Stimulated activated CD4-positive, alpha-beta T cell treated with anti-CD3 and anti-CD28 coated beads, TNF-alpha, amount 100 ng/mL, for 4 hours (primary cell): ENCODE results near the gene PPP1R12B.
"Not testable (repeated sequence)": the region's sequence is repeated elsewhere in the genome, so short reads cannot be mapped to it uniquely, and the experiment has no call there.

Experiments used
- DNase-seq, 3 experiments: peaks; one replicate each; pipeline ENCODE4 v3.0.0-alpha.2; 2020; ENCODE audit warnings: low read depth in 3 of 3

Gene PPP1R12B

GRCh38 chr1:202561726-202562443 is 213.4 kb downstream of the PPP1R12B start:
- no peak for DNase-seq

GRCh38 chr1:202562444-202563060 is 214.1 kb downstream of the PPP1R12B start:
- DNase-seq: no peak

- no peak for DNase-seq
These were observed 215.3 kb downstream of the PPP1R12B start for GRCh38 chr1:202563818-202564217.

GRCh38 chr1:202564958-202565495 is 216.5 kb downstream of the PPP1R12B start:
- DNase-seq: no peak

GRCh38 chr1:202565890-202566602 is 217.5 kb downstream of the PPP1R12B start:
- DNase-seq: no peak

GRCh38 chr1:202567738-202568137 is 219.2 kb downstream of the PPP1R12B start:
- no peak for DNase-seq

GRCh38 chr1:202568410-202568809 is 219.9 kb downstream of the PPP1R12B start:
- no peak for DNase-seq

- DNase-seq: no peak
These were observed 220.3 kb downstream of the PPP1R12B start for GRCh38 chr1:202568826-202569225.

- DNase-seq: no peak
These were observed 221.2 kb downstream of the PPP1R12B start for GRCh38 chr1:202569393-202570322.

- DNase-seq: no peak
These were observed 223.3 kb downstream of the PPP1R12B start for GRCh38 chr1:202571719-202572339.

- DNase-seq: no peak
These were observed 224.4 kb downstream of the PPP1R12B start for GRCh38 chr1:202572867-202573266.

GRCh38 chr1:202575918-202576653 is 227.6 kb downstream of the PPP1R12B start:
- no peak for DNase-seq

- no peak for DNase-seq
These were observed 228.3 kb downstream of the PPP1R12B start for GRCh38 chr1:202576816-202577215.

- DNase-seq: no peak
These were observed 228.9 kb downstream of the PPP1R12B start for GRCh38 chr1:202577381-202577780.

- no peak for DNase-seq
These were observed 229.6 kb downstream of the PPP1R12B start for GRCh38 chr1:202578001-202578504.

GRCh38 chr1:202578565-202578964 is 230.1 kb downstream of the PPP1R12B start:
- no peak for DNase-seq

- no peak for DNase-seq
These were observed 231.3 kb downstream of the PPP1R12B start for GRCh38 chr1:202579806-202580205.

- no peak for DNase-seq
These were observed 232.1 kb downstream of the PPP1R12B start for GRCh38 chr1:202580619-202581018.

- DNase-seq: not testable (repeated sequence)
These were observed 233.9 kb downstream of the PPP1R12B start for GRCh38 chr1:202582350-202582749.
